Activated CD4-positive, alpha-beta T cell treated with anti-CD3 and anti-CD28 coated beads, Interleukin-2, amount 10 ng/mL, durations not matched to agents 24 days and 14 days (primary cell): ENCODE data around the gene HSPA2. TPM values are rescaled to one million over a fixed set of nuclear protein-coding genes. Genes with fewer than 3 reads are reported as not detected.
A peak's percentile ranks its signal among the peaks of the same experiment; 100 is the strongest.
"Not testable (repeated sequence)": the region's sequence is repeated elsewhere in the genome, so short reads cannot be mapped to it uniquely, and the experiment has no call there.

Experiments
- DNase-seq: peaks from one replicate; pipeline ENCODE4 v3.0.0; 2022
- H3K27ac Mint-ChIP-seq: one replicate; pipeline ENCODE4 v1.8.0; 2022; ENCODE audit warnings: mild to moderate bottlenecking, mixed read lengths
- H3K27me3 Mint-ChIP-seq: one replicate; pipeline ENCODE4 v1.8.0; 2022; ENCODE audit warnings: mixed read lengths
- H3K36me3 Mint-ChIP-seq: one replicate; pipeline ENCODE4 v1.8.0; 2022; ENCODE audit warnings: low read depth, mild to moderate bottlenecking, mixed read lengths
- H3K4me1 Mint-ChIP-seq: one replicate; pipeline ENCODE4 v1.8.0; 2021; ENCODE audit warnings: mixed read lengths
- H3K4me3 Mint-ChIP-seq: one replicate; pipeline ENCODE4 v1.8.0; 2022; ENCODE audit warnings: mild to moderate bottlenecking, moderate library complexity, mixed read lengths
- H3K9me3 Mint-ChIP-seq: one replicate; pipeline ENCODE4 v1.8.0; 2021; ENCODE audit warnings: mixed read lengths
- intact Hi-C: fragments of 100-400 bp; cut with micrococcal nuclease; formaldehyde crosslinking; loops from one replicate; pipeline ENCODE4 v1.15.1; 2023
- total RNA-seq: library from RNA; stranded (reverse); gene quantifications from 2 replicates; pipeline ENCODE4 v1.2.3, GENCODE V29; 2022

HSPA2 gene
- total RNA-seq, 1 donor from 2014 or later, result 8.1 TPM

DNA sequence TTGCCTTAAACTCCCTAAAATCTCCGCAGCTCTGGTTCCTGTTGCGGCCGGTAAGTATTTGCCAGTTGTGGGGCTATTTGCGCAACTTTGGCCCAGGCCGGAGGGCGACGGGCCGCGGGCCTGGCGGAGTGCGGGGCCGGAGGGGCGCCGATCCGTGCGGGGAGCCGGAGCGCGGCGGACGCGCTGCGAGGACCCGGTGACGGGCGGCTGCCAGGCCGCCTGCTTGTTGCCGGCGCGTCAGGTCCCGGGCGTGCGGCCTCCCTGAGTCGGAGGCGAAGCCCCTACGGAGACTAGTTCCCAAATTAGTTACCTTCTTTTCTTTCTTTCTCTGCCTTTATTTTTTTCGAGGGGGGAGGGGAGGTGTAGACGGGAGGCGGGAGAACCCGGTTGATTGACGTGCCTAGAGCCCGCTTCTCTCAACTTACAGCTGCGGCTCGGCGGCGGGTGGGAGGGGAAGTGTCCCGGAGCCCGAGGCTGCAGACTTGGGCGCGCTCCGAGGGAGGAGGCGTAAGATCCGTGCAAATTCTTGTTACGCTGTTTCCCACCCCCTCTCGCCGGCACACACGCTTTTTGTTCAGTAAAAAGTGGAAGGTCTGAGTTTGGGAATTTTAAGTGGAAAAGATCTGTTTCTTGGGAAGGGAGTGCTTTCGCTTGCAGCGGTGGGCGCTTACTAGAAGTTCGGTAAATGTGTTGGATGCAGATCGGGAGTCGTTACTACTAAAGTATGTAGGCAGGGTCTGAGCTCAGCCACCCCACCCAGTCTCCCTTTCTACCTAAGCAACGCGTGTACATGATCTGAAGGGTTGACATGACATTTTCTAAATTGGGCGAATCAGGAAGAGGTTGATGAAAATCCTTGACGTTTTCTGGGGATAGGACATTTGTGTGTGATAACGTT is 35.4 kb upstream of the HSPA2 start:
- Mint-ChIP-seq H3K9me3 (no peaks in the 10 kb centered on the region), H3K4me3 (peak overlapping the region; percentile 94), H3K4me1 (peaks cover 57% of the 10 kb centered on the region), H3K36me3 (peaks cover 26% of the 10 kb centered on the region), H3K27ac (peak overlapping the region; percentile 100), H3K27me3 (peaks cover 1% of the 10 kb centered on the region)
- peak; percentile 94 for DNase-seq
- intact Hi-C loops, result loop anchor here (5.0 kb wide), 3 partner anchors 38 to 653 kb away; partner anchors contain the start of genes AKAP5, FNTB and SYNE2

DNA sequence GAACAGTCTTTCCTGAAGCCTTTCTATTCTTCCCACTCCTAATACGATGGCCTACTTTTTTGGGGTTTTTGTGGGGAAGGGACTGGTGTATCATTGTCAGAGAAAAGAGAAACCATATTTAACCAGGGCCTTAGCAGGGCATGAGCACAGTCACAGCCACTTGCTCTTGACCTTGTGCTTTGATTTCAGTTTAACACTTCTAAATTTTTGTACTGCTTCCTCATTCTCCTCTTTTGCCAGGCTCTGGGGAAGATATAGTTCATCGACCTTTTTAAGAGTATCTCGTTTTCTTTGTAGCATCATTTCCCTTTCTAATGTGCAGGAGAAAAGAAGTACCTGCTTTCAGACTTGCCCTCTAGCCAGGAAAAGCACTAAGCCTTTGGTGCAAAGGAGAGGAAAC is 33.8 kb upstream of the HSPA2 start:
- Mint-ChIP-seq H3K36me3 (peaks cover 32% of the 10 kb centered on the region), H3K9me3 (no peaks in the 10 kb centered on the region), H3K4me3 (peak overlapping the region; percentile 94), H3K4me1 (peaks cover 63% of the 10 kb centered on the region), H3K27ac (peak overlapping the region; percentile 100), H3K27me3 (peaks cover 1% of the 10 kb centered on the region)
- DNase-seq, result peak; percentile 64
- intact Hi-C loops, result loop anchor here (5.0 kb wide), 2 partner anchors 481 to 654 kb away; partner anchors contain the start of genes FNTB and SYNE2

DNA sequence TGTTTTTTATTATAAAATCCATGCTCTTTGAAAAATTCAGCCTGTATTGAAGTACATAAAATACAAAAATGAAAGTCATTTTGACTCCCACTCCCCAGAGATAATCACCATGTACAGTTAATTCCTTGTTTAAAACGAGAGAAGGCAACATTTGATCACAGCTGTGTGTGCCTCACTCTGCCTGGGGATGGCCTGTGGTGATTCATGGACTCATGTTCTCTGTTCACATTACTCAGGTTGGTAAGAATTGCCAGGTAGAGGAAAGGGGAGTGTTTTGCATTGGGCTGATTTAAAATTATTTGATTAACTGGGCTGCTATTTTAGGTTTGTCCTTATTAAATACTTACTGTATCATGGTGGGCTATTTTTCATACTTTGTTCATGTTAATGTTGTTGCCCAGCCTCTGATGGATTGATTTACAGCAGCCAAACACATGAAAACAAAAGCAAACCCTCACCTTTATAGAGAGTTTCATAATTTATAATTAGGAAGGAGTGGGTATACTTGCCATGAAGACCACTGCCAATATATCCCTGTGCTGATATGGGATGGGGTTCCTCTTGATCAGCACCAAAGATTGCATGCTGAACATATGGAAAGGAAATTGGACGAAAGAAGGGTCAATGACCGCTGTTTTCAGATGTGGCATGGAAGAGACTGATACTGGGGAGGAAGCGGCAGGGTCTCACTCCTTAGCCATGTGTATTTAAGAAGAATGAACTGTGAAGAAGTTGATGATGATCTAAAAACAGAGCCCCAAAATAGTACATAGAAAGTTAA is 33.0 kb upstream of the HSPA2 start:
- DNase-seq, result peak; percentile 65
- Mint-ChIP-seq H3K4me3 (peak overlapping the region; percentile 94), H3K36me3 (peaks cover 28% of the 10 kb centered on the region), H3K4me1 (peaks cover 57% of the 10 kb centered on the region), H3K27ac (peak overlapping the region; percentile 100), H3K9me3 (no peaks in the 10 kb centered on the region), H3K27me3 (peaks cover 1% of the 10 kb centered on the region)
- intact Hi-C loops, result loop anchor here (5.0 kb wide), 2 partner anchors 480 to 655 kb away; partner anchors contain the start of genes FNTB and SYNE2

DNA sequence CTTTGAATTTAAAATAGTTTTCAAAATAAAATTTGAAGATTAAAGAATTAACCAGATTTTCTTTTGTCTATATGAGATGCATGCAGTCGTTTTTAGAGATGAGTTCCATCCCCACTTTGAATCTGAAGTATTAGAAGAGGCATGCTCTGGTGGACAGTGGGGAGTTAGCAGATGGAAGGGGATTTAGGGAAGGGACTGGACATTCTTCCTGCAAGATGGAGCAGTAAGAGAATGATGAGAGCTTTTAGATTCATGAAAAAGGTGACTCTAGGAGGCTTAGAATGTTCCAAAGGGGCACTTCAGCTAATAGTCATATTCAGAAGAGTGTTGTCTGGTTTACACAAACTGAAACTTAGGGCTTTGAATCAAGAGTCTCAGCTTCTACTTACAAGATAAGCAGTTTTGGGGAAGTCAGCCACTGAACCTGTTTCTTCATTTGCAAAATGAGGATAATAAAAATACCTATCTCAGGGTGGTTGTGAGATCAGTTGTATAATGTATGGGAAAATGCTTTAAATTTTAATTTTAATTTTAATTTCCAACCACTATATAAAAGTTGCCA is 32.2 kb upstream of the HSPA2 start:
- no peaks in the 10 kb centered on the region for H3K9me3 Mint-ChIP-seq
- H3K27ac Mint-ChIP-seq, result peak overlapping the region; percentile 95
- DNase-seq, result peak; percentile 54
- peak overlapping the region; percentile 94 for H3K4me3 Mint-ChIP-seq
- peaks cover 57% of the 10 kb centered on the region for H3K4me1 Mint-ChIP-seq
- H3K36me3 Mint-ChIP-seq, result peaks cover 25% of the 10 kb centered on the region
- peaks cover 1% of the 10 kb centered on the region for H3K27me3 Mint-ChIP-seq
- intact Hi-C loops, result loop anchor here (5.0 kb wide), 2 partner anchors 479 to 656 kb away; partner anchors contain the start of genes FNTB and SYNE2

DNA sequence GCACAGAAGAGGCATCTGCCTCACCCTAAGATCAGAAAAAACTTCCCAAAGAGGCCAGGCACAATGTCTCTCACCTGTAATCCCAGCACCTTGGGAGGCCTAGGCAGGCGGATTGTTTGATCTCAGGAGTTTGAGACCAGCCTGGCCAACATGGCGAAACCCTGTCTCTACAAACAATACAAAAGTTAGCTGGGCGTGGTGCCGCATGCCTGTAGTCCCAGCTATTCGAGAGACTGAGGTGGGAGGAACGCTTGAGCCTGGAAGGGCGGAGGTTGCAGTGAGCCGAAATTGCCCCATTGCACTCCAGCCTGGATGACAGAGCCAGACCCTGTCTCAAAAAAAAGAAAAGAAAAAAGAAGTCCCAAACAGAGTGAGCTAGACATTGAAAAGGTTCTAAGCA is 31.5 kb upstream of the HSPA2 start:
- intact Hi-C loops, result loop anchor here (5.0 kb wide), 2 partner anchors 478 to 657 kb away; partner anchors contain the start of genes FNTB and SYNE2
- Mint-ChIP-seq H3K36me3 (peaks cover 28% of the 10 kb centered on the region), H3K4me1 (peaks cover 61% of the 10 kb centered on the region), H3K27me3 (no peaks in the 10 kb centered on the region), H3K27ac (peak overlapping the region; percentile 75), H3K4me3 (peak overlapping the region; percentile 94), H3K9me3 (no peaks in the 10 kb centered on the region)
- peak; percentile 55 for DNase-seq

DNA sequence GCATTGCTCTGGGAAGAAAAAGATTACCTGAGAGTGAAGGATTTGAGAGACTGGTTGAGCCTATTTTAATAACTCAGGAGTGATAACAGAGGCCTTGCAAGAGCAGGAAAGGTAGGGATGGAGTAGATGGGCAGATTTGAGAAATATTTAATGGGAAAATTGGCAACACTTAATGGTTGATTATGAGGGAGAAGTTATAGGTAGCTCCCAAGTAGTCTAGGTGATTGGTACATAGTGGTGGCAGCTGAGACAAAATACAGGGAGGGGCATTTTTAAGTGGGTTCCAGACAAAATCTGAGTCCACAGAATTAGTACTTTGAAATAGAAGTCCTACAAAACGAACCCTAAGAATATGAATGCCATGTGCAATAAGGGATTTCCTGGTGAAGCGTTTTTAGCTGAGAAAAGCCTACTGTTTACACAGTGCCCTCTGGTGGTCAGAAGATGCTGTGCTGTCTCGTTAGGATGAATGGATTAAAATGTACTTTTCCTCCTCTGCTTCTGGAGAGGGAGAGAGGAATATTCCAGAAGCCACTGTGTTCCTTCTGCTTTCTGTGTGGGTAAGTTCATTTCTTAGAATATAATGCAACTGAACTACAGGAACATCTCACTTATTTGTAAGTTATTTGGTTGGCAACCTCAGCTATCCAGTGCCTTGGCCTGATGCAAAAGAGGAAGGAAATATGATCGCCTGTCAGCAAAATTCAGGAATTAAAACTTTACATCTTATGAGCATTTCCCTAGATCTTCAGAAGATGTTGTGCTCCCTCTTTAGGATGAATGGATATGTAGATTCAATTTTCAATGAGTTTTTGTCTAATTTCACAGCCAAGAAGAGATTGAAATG is 29.5 kb upstream of the HSPA2 start:
- Mint-ChIP-seq H3K27me3 (no peaks in the 10 kb centered on the region), H3K36me3 (peaks cover 19% of the 10 kb centered on the region), H3K9me3 (no peaks in the 10 kb centered on the region), H3K4me1 (peaks cover 59% of the 10 kb centered on the region), H3K4me3 (peak overlapping the region; percentile 58), H3K27ac (peak overlapping the region; percentile 84)
- intact Hi-C loops, result loop anchor here (1.0 to 2.0 kb wide), 3 partner anchors 8 to 167 kb away; partner anchors contain the start of genes AKAP5 and ZBTB25
- DNase-seq, result peak; percentile 92

DNA sequence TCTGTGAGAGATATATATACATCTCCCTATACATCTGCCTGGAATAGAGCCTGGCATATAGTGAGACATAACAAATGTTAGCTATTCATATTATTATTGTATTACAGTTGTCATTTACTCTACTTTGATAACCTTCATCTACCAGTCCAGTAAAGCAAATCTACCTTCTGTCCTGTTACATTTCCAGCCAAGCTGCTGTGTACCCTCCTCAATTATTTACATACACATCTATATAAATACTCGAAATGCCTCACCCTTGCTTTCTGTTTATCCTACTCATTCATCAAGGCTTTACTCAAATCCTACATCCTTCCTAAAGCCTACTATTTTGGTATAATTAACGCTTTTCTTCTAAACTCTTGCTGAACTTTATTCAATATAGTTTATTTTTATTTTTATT is 27.3 kb upstream of the HSPA2 start:
- no peaks in the 10 kb centered on the region for H3K9me3 Mint-ChIP-seq
- no peaks in the 10 kb centered on the region for H3K27me3 Mint-ChIP-seq
- intact Hi-C loops, result no loop called here
- H3K4me1 Mint-ChIP-seq, result peaks cover 52% of the 10 kb centered on the region
- no peak overlapping the region for H3K4me3 Mint-ChIP-seq
- H3K27ac Mint-ChIP-seq, result no peak overlapping the region
- H3K36me3 Mint-ChIP-seq, result peaks cover 16% of the 10 kb centered on the region
- DNase-seq, result no peak

DNA sequence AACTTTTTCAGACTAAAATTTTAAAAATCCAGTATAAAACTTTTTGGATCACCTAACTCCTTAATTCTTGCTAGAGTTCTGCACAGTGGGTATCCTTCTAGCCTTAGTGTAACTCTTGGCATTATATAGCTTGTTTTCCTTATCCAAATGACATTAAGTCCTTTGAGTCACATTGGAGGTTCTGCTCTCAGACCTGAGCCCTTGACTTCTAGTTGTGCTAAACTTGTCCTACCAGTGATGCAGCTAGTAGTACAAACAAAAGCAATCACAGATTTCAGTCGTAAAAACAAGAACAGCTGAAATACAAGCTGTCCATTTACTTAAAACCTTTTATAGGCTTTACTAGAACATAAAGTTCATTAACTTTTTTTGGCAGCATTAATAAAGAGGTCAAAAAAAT is 25.5 kb upstream of the HSPA2 start:
- no peaks in the 10 kb centered on the region for H3K27me3 Mint-ChIP-seq
- no peak for DNase-seq
- H3K9me3 Mint-ChIP-seq, result no peaks in the 10 kb centered on the region
- no peak overlapping the region for H3K4me3 Mint-ChIP-seq
- H3K36me3 Mint-ChIP-seq, result peaks cover 17% of the 10 kb centered on the region
- peaks cover 40% of the 10 kb centered on the region for H3K4me1 Mint-ChIP-seq
- H3K27ac Mint-ChIP-seq, result no peak overlapping the region
- intact Hi-C loops, result no loop called here

DNA sequence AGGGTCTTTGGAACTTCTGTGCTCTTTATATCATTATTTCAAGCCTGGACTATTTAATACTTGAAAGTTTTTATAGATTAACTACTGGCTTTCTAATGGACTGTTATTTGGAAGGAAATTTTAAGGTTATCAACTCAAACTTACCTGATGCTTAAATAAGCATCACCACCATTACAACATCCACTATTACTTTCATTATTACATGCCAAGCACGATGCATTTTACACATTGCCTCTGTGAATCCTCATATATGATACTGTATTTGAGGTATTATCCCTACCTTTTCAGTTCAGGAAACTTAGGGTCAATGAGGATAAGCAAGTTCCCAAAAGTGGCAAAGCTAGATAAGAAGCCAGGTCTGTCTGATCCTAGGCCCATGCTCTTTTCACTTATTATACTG is 23.6 kb upstream of the HSPA2 start:
- no peaks in the 10 kb centered on the region for H3K27me3 Mint-ChIP-seq
- no peak overlapping the region for H3K4me3 Mint-ChIP-seq
- H3K9me3 Mint-ChIP-seq, result no peaks in the 10 kb centered on the region
- peaks cover 26% of the 10 kb centered on the region for H3K4me1 Mint-ChIP-seq
- H3K27ac Mint-ChIP-seq, result no peak overlapping the region
- intact Hi-C loops, result no loop called here
- peaks cover 13% of the 10 kb centered on the region for H3K36me3 Mint-ChIP-seq
- DNase-seq, result no peak

DNA sequence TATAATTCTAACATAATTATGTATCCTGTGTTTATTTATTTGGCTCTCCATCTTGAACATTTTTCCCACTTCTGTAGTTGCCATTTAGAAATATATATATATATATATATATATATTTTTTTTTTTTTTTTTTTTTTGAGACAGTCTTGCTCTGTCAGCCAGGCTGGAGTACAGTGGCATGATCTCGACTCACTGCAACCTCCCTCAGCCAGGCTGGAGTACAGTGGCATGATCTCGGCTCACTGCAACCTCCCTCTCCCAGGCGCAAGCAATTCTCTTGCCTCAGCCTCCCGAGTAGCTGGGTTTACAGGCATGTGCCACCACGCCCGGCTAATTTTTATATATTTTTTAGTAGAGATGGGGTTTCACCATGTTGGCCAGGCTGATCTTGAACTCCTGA is 22.9 kb upstream of the HSPA2 start:
- H3K9me3 Mint-ChIP-seq, H3K27ac Mint-ChIP-seq, H3K4me3 Mint-ChIP-seq, DNase-seq, intact Hi-C loops, H3K27me3 Mint-ChIP-seq: not testable (repeated sequence)
- H3K36me3 Mint-ChIP-seq, result peaks cover 13% of the 10 kb centered on the region
- H3K4me1 Mint-ChIP-seq, result peaks cover 26% of the 10 kb centered on the region

DNA sequence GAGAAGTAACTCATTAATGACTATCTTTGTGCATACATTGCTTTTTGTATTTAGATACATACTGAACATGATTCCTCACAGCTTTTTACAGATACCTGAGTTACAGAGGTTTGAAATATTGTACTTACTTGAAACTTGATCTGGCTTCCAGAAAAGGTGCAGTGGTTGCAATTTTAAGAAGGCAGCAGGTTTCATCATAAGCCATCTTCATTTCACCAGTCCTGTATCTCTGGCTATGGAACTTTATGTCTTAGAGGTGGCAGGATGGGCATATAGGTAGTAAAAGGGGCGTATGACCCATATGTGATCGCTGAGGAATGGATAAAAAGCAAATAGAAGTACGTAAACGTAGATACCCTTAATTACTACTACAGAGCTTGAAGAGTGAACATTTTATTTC is 22.3 kb upstream of the HSPA2 start:
- H3K36me3 Mint-ChIP-seq, result peaks cover 13% of the 10 kb centered on the region
- no peak for DNase-seq
- no peak overlapping the region for H3K27ac Mint-ChIP-seq
- no peaks in the 10 kb centered on the region for H3K9me3 Mint-ChIP-seq
- H3K4me3 Mint-ChIP-seq, result no peak overlapping the region
- H3K4me1 Mint-ChIP-seq, result peaks cover 25% of the 10 kb centered on the region
- intact Hi-C loops, result no loop called here
- H3K27me3 Mint-ChIP-seq, result no peaks in the 10 kb centered on the region

DNA sequence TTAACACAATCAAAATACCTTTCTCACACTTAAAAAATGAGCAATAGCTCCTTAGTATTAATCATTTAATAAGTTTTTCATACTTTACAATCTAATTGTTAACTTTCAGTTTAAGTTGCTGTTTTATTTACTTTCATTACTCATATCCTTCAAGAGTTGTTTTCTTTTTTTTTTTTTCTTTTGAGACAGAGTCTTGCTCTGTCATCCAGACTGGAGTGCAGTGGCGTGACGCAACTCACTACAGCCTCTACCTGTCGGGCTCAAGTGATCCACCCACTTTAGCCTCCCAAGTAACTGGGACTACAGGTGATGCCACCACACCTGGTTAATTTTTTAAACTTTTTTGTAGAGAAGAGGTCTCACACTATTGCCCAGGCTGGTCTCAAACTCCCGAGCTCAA is 19.8 kb upstream of the HSPA2 start:
- intact Hi-C loops, result no loop called here
- no peak overlapping the region for H3K4me3 Mint-ChIP-seq
- H3K9me3 Mint-ChIP-seq, result no peaks in the 10 kb centered on the region
- peaks cover 14% of the 10 kb centered on the region for H3K4me1 Mint-ChIP-seq
- H3K27me3 Mint-ChIP-seq, result no peaks in the 10 kb centered on the region
- H3K27ac Mint-ChIP-seq, result no peak overlapping the region
- H3K36me3 Mint-ChIP-seq, result peaks cover 14% of the 10 kb centered on the region
- no peak for DNase-seq
